ENCODE results near the gene PTTG2.
"Not testable (repeated sequence)": the region's sequence is repeated elsewhere in the genome, so short reads cannot be mapped to it uniquely, and the experiment has no call there.

PTTG2 gene

GRCh38 chr4:37958932-37959331, 1.3 kb upstream of the PTTG2 start:
- no peak for DNase-seq

GRCh38 chr4:37960679-37961450, 667 bp downstream of the PTTG2 start:
- DNase-seq = no peak

GRCh38 chr4:37964734-37965457, 4.7 kb downstream of the PTTG2 start:
- no peak for DNase-seq

GRCh38 chr4:37966044-37966443, 5.8 kb downstream of the PTTG2 start:
- no peak for DNase-seq

GRCh38 chr4:37967736-37968135, 7.5 kb downstream of the PTTG2 start:
- DNase-seq = no peak

GRCh38 chr4:37968747-37969146, 8.5 kb downstream of the PTTG2 start:
- no peak for DNase-seq

- peak; percentile 61 for DNase-seq
Observed at GRCh38 chr4:37970702-37971101, 10.5 kb downstream of the PTTG2 start.

GRCh38 chr4:37971202-37971601, 11.0 kb downstream of the PTTG2 start:
- no peak for DNase-seq

GRCh38 chr4:37973441-37973840, 13.2 kb downstream of the PTTG2 start:
- DNase-seq = no peak

GRCh38 chr4:37975321-37975822, 15.2 kb downstream of the PTTG2 start:
- DNase-seq = not testable (repeated sequence)

GRCh38 chr4:37976507-37976906, 16.3 kb downstream of the PTTG2 start:
- no peak for DNase-seq

GRCh38 chr4:37976991-37977470, 16.8 kb downstream of the PTTG2 start:
- DNase-seq = peak; percentile 78

GRCh38 chr4:37977471-37978247, 17.5 kb downstream of the PTTG2 start:
- peak; percentile 66 for DNase-seq

GRCh38 chr4:37978248-37978924, 18.2 kb downstream of the PTTG2 start:
- peak; percentile 45 for DNase-seq

- no peak for DNase-seq
Observed at GRCh38 chr4:37980246-37980645, 20.0 kb downstream of the PTTG2 start.

- DNase-seq = no peak
Observed at GRCh38 chr4:37981425-37981824, 21.2 kb downstream of the PTTG2 start.

- no peak for DNase-seq
Observed at GRCh38 chr4:37981844-37982720, 21.9 kb downstream of the PTTG2 start.

- DNase-seq = no peak
Observed at GRCh38 chr4:37982736-37983135, 22.5 kb downstream of the PTTG2 start.

GRCh38 chr4:37983951-37984350, 23.8 kb downstream of the PTTG2 start:
- DNase-seq = no peak

GRCh38 chr4:37985730-37986275, 25.6 kb downstream of the PTTG2 start:
- DNase-seq = no peak

- DNase-seq = no peak
Observed at GRCh38 chr4:37988670-37989069, 28.5 kb downstream of the PTTG2 start.

All from activated CD4-positive, alpha-beta T cell treated with anti-CD3 and anti-CD28 coated beads, Interleukin-2, amount 50 U/mL, for 16 hours (primary cell).